Measurements from ENCODE around the gene SCN1A.
"Not testable (repeated sequence)": the region's sequence is repeated elsewhere in the genome, so short reads cannot be mapped to it uniquely, and the experiment has no call there.

The SCN1A gene

DNA sequence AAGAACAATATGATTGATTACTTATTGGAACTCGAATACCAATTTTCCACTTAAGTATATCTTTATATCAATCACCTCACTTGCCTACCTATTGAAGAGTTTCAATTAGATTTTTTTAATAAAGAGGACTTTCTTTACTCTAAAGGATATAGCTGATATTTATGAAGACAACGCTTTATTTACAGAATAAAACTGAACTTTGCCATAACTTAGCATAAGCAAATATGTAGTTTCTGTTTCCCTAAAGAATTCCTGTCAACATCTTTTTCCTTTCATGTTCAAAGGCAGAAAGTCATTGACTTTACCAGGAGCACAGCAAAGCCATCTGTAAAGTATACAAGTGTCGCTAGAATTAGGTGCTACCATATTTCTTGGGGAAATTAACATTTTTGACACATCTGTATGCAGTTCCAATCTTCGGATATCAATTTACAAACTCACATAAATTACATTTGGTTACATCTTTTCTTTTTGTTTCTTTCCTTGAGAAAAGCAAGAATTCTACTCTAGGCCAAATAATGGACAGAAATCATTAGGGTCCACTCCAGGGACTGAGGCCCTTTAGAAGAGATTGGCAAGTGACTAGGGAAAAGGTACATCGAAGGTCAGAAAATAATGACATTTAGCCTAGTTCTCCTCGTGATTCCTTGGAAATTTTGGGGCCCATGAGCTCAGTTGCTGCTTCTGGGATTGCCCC, 7.5 kb upstream of the SCN1A start:
- no peak for DNase-seq (ENCODE audit: low read depth)

DNA sequence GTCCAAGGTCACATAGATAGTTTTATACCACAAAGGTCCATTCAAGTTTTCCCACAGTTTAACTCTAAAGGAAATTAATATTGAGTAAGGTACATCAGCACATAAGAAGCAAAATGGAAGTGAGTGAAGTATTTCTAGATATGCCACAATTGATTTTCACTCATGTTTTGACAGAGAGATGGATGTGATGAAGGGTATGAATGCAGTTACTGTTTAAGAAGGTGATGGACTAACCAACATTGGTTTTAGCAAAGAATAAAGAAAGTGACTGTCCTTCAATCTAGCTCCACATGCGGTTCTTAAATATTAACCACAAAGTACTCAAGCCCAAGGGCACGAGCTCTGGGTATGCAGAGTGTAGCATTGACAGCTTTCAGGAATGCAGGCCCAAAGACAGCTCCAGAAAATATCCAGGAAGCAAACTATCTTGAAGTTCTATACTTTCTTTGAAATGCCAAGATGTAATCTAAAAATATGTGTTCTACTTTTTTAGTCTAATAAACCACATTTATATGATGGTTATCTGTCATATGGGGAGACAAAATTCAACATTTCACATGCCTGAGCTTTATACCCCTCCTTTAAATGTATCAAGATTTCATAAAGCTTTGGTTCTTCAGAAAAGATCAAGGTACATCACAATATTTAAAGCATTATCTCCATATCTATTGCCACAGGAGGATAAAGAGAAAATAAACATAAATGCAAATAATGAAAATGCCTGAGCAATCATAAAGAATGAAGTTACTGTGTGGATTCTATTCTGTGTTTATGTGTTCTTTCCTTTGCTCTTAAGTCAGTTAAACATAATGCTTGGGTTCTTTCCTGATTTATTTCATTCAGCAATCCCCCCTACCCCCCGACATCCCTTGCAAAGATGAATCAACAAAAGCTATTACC, 6.7 kb upstream of the SCN1A start:
- DNase-seq (ENCODE audit: low read depth), result no peak

DNA sequence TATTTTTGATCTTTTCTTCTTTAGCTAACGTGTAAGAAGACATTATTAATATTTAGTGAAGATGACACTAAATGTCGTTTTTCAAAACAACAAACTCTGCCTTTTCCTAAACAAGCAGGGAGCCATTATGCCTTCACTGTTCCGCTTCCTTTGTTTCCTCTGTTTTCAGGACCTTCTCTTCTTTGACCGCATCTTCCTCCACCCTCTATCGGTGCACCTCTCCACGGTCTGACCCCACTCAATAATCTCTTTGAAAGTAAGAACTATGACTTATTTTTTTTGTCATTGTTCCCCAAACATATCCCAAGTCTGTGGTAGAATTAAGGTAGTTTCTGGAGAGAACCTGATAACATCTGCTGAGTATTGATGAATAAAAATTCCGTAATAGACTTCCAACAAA, 5.8 kb upstream of the SCN1A start:
- DNase-seq (ENCODE audit: low read depth), result no peak

DNA sequence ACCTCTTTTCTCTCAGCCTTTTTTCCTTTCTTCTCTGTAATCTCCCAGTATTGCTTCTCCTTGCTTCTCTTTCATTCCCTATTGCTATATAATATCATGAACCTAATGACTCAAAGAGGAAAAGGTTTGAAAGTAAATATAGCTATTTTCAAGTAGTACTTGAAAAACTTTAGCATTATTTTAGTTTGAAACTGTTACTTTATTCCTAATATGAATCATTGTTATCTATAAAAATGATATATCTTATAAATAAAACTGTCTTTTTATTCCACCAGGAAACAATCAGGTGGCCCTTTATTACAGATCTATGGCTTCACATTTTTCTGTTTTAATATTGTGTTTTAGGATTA, 311 bp upstream of the SCN1A start:
- DNase-seq (ENCODE audit: low read depth), result no peak

DNA sequence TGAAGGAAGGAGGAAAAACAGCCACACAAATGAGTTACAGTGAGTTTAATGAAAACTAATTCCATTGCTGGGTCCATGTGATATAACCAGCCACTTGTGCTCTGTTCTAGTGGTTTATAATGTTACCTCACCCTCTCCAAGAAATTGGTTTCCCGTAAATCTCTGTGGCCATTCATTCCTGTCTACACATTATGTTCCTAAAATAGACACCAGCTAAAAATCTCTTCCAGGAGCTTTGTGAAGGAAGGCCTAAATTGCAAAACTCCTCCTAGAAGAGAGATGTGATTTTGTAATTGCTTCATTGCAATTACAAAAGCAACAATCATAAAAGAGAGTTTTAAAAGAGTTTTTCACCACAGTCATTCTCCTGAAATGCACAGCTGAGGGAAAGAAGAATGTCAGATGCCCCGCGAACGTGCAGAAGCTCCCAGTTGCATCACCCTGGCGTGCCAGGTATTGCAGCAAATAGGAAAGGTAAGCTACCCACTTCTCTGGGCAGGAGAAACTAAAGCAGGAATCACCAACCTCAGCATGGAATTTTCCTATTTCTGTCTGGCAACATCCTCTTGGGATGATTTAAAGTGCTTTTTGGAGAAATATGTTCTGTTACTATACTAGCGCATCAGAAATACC, 1.7 kb downstream of the SCN1A start:
- DNase-seq (ENCODE audit: low read depth), result no peak

DNA sequence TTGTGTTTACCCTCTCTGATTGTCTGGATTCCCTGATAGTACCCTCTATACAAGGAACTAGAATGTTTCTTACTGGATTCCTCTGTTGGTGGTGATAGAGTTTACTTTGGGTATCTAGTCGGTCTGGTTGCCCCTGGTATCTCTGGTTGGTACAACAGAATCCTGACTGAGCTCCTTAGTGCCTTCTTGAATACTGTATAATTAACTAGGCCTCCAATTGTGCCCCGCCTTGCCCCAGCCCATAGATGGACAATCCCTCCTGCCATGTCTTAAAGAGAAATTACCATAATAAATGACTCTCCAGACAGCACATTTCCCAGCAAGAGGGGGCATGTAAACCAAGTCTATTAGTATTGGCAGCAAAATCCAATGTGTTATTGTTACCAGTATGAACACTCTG, 2.3 kb downstream of the SCN1A start:
- DNase-seq (ENCODE audit: low read depth), result no peak

DNA sequence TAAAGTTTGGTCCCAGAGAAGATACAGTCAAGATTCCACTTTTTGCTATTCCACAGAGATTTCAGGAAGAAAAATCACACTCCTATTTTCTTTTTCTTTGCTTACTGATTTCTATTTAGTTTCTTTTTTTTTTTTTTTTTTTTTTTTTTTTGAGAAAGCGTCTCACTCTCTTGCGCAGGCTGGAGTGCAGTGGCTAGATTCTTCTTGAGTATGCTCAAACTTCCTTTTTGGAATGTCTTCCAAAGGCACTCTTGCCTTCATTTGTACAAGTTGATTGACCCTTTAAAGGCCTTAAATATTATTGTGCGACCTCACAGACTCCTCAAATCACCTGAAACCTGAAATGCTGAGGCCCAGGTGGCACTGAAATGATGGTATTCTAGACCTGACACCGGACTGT, 9.6 kb downstream of the SCN1A start:
- DNase-seq (ENCODE audit: low read depth), result no peak

DNA sequence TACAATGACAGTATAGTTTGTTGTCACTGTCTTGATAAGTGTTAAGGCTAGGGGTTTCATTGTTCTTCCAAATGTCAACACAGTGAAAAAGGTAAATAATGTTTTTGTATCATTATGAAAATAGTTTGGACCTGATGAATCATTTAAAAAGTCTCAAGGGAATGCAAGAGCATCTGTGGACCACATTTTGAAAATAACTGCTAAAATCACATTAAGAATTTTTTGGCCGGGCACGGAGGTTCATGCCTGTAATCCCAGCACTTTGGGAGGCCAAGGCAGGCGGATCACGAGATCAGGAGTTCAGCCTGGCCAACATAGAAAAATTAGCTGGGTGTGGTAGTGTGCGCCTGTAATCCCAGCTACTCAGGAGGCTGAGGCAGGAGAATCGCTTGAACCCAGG, 10.3 kb downstream of the SCN1A start:
- DNase-seq (ENCODE audit: low read depth), result no peak

DNA sequence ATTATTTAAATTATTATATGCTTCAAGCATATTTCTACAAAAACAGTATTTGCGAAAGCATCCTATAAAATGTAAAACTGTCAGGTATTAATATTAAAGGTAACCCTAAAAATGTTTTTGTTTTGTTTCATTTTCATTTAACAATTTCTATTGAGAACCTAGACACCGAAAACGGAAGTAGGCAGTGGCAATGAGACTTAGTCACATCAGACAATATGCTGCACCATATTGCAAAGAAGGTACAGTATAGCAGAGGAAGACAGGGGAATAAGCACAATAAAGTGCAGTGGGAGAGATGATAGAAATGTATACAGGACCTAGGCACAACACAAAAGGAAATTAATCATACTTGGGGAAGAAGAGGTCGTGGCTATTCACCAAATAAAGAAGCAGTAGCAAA, 12.2 kb downstream of the SCN1A start:
- no peak for DNase-seq (ENCODE audit: low read depth)

DNA sequence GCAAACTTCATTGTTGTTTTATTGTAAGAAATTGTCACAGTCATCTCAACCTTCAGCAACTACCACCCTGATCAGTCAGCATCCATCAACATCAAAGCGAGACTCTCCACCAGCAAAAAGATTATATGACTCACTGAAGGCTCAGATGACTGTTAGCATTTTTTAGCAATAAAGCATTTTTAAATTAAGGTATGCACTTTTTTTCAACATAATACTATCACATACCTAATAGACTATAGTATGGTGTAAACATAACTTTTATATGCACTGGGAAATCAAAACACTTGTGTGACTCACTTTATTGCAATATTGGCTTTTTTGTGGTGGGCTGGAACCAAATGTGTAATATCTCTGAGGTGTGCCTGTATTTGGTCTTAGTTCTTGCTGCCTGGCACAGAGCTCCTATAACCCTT, 15.6 kb downstream of the SCN1A start:
- no peak for DNase-seq (ENCODE audit: low read depth)

DNA sequence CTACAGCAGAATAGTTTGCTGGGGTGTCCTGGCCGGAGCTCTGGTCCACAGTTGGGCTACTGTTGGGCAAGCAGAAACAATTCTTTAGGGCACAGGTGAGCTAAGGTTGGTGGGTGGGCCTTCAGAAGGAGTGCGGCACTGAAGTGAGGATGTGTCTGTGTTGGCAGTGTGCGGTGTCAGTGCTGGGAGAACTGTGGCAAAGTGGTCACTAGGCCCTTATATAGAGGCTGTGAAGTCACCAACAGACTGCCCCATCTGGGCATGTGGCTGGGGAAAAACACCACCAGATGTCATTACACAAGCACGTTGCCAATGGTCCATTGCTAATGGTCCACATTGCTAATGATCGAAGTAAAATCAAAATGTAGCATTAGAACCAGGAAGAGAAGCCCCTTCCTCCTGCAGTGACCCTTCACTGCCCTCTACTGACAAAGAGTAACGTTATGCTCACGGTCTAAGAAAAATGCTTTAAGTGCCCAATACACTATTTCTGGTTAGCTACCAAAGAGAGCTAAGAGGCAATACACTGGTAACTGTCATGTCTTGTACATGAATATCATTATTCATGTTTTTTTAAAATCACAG, 21.3 kb downstream of the SCN1A start:
- no peak for DNase-seq (ENCODE audit: low read depth)

DNA sequence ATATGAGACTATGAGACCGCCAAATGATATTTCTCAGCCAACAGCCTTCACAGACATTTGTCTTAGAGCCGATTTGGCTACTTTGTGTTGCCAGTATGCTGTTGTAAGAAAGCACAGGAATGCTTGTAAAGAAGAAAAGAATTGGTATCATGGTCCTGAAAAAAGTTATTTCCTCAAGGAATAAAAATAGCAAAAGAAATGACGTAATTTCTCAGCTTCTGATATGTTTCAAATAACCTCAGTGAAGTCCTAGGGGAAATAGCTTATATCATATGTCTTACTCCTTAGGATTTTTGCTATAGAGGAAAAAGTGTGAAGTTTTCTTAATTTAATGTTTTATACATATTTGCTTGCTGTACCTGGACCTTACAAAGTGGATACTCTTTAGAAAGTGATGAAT, 23.0 kb downstream of the SCN1A start:
- DNase-seq (ENCODE audit: low read depth), result no peak

DNA sequence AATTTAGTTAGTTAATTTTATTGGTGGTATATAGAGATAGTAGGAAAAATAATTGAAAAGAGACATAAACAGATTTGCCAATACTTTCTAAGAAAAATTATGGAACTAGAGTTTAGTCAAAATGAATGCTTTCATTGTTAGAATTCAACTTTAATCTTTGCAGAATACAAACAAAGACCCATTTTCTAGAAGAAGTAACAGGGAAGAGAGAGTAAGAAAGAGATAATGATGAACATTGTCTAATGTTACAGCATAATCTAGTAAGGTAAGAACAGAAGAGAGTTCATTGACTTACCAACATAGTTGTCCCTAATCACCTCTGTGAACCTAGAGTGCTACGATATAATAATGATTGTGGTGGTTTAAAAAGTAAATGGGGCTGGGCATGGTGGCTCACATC, 23.7 kb downstream of the SCN1A start:
- no peak for DNase-seq (ENCODE audit: low read depth)

DNA sequence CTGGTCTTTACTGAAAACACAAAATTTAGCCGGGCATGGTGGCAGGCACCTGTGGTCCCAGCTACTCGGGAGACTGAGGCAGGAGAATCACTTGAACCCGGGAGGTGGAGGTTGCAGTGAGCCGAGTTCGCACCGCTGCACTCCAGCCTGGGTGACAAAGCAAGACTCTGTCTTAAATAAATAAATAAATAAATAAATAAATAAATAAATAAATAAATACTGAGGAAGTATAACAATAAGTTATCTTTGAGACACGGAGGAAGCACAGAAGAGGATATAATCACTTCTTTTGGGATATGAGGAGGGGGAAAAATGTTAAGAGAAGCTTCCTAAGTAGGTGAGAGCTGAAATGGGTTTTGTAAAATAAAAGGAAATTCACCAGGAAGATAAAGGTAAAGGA, 24.5 kb downstream of the SCN1A start:
- not testable (repeated sequence) for DNase-seq (ENCODE audit: low read depth)

DNA sequence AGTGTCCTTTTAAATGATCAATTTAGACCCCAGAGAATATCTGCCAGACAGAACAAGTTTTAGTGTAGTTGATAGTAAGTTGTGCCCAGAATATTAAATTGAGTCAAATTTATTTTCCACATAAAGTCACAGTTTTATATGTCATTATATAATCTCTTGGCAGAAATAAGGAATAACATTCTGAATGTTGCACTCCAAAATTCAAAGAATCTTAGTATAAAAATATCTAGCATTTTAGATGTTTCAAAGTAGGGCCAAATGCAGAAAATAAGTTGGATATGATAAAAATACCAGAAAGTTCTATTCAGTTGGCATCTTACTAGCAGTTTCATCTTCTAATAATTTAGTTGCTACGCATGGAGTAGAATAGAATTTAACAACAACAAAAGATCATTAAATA, 33.5 kb downstream of the SCN1A start:
- no peak for DNase-seq (ENCODE audit: low read depth)

DNA sequence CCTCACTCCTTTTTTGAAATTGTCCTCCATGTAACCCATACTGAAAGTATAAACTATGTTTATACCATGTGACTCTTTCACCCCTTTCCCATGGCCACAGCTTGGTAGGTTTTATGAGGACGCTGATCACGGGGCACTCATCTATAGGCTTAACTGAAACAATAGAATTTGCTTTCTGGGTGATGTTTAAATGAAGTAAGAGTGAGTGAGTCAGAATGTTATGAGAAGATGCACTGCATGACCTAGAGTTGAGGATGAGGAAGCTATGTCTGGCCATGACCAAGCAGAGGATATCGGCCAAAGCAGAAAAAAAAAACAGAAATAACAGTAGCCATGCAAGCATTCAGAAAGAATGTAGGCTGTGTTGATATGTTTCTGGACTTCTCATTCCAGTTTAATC, 34.9 kb downstream of the SCN1A start:
- no peak for DNase-seq (ENCODE audit: low read depth)

DNA sequence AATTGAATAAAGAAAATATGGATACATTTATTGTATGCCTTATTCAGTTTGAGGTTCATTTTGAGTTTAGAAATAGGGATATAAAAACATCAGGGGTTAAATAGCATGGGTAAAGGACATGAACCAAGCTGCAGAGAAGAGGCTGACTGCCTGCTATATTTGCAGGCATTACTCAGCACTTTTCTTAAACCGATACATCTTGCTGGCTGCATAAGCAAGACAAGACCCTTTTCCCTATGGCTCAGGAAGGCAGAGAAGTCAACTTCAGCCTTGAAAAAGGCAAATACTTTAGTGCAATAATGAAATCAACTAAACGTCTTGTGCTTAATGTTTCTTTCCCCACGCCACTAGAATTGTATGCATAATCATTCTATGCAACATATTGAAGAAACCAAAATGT, 36.4 kb downstream of the SCN1A start:
- no peak for DNase-seq (ENCODE audit: low read depth)

DNA sequence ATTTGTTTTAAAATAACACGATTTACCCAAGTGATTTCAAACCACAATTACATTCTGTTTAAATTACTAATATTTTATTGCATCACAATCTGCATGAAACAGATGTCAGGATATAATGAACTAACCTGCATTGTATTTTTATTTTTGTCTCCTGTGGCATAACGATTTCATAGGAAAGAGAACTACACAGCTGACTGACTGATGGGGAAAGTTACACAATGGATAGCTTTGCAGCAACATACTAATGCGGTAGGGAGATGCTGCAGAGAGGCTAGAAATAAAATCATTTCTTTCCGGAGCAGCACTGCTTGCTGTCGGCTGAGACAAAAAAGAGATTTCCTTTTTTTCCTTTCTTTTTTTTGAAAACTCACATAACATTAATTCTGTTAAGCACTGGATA, 36.9 kb downstream of the SCN1A start:
- DNase-seq (ENCODE audit: low read depth), result no peak

DNA sequence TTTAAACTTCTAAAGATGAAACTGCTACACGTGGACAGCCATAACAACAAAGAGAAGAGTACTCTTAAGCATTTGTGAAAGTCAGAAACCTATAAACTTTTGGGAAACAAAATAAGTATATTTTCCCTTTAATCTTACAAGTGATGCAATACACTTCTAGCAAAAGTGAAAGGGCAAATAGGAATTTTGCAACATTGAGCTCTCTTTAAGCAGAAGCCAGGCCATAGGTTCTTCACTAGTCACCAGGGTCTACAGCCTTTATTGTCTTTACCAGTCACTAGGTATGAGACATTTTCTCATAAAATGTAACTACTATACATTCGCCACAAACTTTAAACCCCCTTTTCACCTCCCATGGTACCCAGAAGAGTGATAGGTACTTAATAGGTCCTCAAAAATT, 37.5 kb downstream of the SCN1A start:
- no peak for DNase-seq (ENCODE audit: low read depth)

DNA sequence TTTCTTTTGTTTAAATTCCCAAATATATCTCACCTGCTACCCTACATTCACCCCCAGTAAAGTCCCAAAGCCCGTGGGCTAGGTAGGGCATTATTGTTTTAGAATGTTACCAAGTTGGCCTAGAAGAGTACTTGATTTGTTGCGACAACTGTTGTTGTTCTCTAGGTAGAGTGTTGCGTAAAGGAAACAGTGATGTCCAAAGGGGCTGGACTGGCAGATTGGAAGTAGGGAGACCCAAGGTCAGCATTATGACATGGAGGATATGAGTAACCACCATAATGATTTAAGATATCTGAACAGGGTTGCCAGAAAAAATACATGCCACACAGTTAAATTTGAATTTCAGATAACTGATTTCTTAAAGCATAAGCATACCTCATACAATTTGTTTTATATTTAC, 39.2 kb downstream of the SCN1A start:
- no peak for DNase-seq (ENCODE audit: low read depth)

DNA sequence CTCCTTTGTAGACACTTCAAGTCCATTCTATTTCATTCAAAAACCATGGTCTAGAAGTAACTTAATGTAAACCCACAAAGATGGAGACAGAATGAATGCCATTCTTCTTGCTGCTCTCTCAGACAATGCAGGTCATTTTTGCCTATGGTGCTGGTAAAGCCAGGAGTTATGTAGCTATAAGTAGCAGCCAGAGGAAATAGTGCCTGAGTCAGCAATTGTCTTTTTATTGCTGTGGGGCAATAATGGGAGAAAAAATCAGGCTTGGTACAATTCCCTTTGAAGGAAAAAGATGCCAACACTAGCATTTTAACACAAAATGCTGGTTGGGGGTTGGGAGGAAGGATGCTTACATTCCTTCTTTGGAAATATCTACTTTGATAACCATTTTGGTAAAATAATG, 43.5 kb downstream of the SCN1A start:
- no peak for DNase-seq (ENCODE audit: low read depth)

DNA sequence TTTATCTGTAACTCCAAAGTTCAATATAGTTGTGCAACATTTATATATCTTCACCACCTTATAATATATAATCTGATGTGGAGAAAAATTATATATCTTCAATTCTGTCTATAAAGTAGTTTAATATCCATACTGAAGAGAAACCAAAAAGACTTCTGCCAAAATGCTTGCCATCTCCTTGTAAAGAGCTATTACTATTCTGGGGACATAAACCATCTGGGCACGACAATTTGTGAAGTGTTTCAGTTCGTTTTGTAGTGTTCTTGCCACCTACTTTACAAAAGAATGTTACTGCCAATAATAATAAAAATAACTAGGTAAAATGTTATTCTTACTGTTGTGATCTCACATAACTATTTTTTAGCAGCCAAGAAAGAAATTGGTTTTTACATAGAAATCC, 45.1 kb downstream of the SCN1A start:
- no peak for DNase-seq (ENCODE audit: low read depth)

DNA sequence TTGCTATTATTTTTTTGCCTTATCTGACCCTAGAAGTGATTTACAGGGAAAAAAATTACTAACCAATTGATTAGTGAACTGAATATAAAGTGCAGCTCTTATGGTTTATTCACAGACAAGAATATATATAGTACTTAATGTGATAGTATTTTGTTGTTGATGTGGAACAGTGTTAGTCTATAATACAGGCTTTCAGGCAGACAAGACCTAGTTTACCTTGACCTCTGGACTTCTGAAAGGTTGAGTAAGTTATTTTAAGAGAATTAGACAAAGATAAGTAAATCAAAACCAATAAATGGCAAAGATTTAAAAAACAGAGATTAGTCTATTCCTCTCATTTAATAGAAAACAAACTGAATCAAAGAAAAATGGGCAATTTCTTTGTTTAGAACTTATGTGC, 46.0 kb downstream of the SCN1A start:
- DNase-seq (ENCODE audit: low read depth), result no peak

Measured in stimulated activated CD8-positive, alpha-beta memory T cell treated with anti-CD3 and anti-CD28 coated beads, Interleukin-15, amount 100 ng/mL, for 24 hours (primary cell).